ENCODE data around the gene STAC2.
"Not testable (repeated sequence)": the region's sequence is repeated elsewhere in the genome, so short reads cannot be mapped to it uniquely, and the experiment has no call there.

Gene STAC2
- 0.04 to 0.06 reads per million in 2 experiments for total RNA-seq

DNA sequence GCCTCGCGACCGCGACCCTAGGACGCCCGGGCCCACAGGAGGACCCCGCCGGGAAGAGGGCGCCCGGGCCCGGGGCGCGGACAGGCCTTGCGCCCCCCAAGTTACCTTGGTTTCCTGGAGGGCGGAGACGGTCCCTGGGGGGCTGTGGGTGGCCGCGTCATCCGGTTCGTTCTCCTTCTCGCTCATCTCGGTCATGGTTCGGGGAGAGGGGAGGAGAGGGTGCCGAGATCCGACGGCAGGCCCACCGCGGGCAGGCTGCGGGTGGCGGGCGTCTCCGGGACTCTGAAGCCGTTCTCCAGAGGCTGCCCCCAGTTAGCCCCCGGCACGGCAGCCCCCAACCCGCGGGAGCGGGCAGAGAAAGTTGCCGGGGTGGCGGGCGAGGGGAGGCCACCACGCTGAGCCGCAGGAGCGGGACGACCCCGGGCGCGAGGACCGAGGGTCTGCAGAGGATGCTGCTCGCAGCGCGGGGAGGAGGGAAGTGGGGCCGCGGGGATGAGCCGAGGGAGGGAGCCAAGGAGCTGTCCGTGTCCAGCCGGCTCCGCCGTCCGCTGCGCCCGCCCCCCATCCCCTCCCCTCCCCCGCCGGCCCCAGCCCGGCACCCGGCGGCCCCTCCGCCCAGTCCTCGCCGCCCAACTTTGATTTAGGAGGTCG, at the start of gene STAC2:
Gene STAC2 (minus strand): TSS at position 638 of the 651 bp plus-strand sequence. CDS start 443 bp downstream, at position 195.
- no peak for DNase-seq (ENCODE audit: low read depth)

GRCh38 chr17:39271546-39271945, 45.8 kb upstream of the STAC2 start:
- no peak for DNase-seq (ENCODE audit: low read depth)

GRCh38 chr17:39270923-39271322, 45.2 kb upstream of the STAC2 start:
- no peak for DNase-seq (ENCODE audit: low read depth)

GRCh38 chr17:39264119-39264518, 38.4 kb upstream of the STAC2 start:
- no peak for DNase-seq (ENCODE audit: low read depth)

DNA sequence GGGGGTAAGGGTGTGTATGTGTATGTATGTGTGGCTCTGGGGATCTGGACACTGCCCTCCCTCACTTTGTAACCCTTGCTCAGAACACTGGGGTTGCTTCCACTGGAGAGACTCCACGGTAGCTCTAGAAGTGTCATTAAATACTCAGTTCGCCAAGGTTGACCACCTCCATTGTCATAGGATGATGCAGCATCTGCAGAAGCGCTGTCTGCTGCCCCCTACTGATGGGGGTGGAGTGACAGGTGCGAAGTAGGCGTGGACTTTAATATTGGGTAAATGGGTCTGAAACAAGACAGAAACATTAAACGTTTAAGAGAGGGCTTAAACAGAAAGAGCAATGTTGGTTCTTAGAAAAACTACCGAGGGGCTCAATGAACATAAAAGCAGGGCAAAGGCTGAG, 35.5 kb upstream of the STAC2 start:
- no peak for DNase-seq (ENCODE audit: low read depth)

DNA sequence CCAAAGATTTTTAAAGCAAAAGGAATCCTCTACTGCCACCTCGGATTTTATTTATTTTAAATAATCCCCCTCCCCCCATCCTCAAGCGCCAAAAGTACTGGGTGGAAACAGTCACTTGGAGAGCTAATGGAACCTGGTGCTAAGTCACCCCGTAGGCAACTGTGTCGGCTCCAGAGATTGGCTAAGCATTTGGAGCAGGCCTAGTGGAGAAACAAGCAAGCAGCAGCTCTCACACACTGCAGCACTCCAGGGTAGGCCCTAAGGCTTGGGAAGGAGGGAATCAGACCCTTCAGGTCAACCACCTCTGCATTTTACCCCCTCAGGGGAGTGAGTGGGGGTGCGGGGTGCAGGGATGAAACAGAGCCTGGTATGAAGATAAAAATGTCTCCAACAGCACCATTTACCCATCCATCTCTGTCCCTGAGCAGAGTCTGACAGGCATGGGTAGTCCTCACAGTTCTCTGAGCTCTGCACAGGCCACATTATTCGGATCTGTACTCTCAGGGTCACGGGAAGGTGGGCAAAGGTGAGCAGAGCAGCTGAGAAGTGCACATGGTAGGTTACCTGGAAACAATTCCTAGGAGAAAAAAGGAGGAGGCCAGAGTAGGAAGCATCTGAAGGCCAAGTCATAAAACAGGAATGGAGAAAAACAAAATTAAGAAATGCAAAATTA, 27.2 kb upstream of the STAC2 start:
- DNase-seq (ENCODE audit: low read depth): no peak

GRCh38 chr17:39251997-39252396, 26.3 kb upstream of the STAC2 start:
- DNase-seq (ENCODE audit: low read depth): no peak

DNA sequence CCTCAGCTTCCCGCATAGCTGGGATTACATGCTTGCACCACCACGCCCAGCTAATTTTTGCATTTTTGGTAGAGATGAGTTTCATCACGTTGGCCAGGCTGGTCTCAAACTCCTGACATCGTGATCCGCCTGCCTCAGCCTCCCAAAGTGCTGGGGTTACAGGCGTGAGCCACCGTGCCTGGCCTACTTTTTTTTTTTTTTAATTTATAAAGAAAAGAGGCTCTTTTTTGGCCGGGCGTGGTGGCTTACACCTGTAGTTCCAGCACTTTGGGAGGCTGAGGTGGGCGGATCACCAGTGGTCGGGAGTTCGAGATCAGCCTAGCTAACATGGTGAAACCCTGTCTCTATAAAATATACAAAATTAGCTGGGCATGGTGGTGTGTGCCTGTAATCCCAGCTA, 24.3 kb upstream of the STAC2 start:
- not testable (repeated sequence) for DNase-seq (ENCODE audit: low read depth)

GRCh38 chr17:39246274-39246673, 20.5 kb upstream of the STAC2 start:
- DNase-seq (ENCODE audit: low read depth): no peak

- peak; percentile 76 for DNase-seq (ENCODE audit: low read depth)
These were observed 19.1 kb upstream of the STAC2 start for GRCh38 chr17:39244600-39245570.

DNA sequence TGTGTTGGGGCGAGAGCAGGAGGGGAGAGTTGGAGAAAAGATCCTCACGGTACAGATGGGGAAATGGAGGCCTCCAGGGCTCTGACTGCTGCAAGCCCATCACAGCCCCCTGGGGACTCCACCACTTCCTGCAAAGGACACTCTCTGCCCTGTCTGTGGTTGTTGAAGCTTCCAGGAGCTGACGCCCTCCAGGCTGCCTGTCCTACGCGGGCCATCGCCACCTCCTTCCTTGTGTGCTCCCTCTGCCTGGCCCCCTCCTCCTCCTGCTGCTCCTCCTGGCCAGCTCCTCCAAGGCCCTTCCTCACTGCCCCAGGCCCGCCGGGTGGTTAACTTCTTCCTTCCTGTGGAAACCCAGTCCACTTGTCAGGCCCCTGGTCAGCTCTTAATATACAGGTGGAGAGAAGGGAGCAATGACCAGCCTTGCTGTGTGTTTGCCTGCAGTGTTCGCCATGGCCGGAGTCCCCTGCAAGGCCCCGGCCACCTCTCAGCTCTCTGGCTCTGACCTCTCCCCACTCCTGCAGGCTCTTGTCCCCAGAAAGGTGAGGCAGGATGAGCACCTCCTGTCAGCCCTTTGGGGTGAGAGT, 18.4 kb upstream of the STAC2 start:
- DNase-seq (ENCODE audit: low read depth): no peak

DNA sequence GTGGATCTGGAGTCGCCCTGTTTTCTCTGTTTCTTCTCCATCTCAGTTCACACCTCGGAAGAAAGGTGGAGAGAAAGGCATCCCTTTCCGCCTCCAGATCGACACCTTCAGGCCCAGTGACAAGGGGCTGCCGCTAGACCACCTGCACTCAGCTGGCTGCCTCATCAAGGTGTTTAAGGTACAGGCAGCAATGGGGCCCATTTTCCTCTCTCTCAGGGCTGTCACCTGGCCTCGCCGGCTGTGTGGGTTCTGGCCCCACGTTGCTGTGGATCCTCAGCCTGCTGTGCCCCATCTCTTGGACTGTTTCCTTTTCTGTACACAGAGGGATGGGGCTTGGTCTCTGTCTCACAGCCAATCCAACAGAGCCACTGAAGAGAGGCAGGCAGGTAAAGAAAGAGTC, 17.4 kb upstream of the STAC2 start:
- DNase-seq (ENCODE audit: low read depth): no peak

- no peak for DNase-seq (ENCODE audit: low read depth)
These were observed 14.9 kb upstream of the STAC2 start for GRCh38 chr17:39240631-39241030.

- peak; percentile 57 for DNase-seq (ENCODE audit: low read depth)
These were observed 14.0 kb upstream of the STAC2 start for GRCh38 chr17:39239640-39240314.

DNA sequence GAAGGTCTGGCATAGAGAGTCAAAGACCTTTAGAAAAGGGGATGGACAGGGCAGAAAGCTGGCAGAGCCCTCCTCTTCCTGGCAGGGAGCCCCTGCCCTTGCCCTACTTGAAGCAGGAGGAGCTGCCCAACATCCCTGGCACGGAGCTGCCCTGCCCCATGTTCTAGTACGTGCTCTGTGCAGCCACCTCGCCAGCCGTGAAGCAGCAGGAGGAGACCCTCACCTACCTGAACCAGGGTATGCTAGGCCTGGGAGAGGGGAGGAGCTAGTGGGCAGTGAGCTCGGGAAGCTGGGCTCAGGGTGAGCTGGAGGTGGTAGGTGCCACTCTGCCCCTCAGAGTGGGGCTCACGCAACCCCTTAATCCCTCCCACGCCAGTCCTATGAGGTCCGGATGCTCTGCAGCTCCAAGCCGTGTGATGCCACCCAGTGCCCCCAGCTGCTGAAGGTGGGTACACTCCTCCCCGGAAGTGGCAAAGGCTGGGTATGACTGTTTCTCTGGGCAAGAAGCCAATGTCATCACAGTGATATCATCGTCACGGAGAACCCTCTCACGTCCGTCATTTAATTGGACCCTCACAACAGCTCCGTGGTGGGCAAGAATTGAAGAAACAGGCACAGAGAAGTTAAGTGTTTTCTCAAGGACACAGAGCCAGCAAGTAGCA, 12.7 kb upstream of the STAC2 start:
- DNase-seq (ENCODE audit: low read depth): peak; percentile 73

GRCh38 chr17:39237586-39237985, 11.8 kb upstream of the STAC2 start:
- DNase-seq (ENCODE audit: low read depth): no peak

GRCh38 chr17:39236981-39237441, 11.3 kb upstream of the STAC2 start:
- no peak for DNase-seq (ENCODE audit: low read depth)

DNA sequence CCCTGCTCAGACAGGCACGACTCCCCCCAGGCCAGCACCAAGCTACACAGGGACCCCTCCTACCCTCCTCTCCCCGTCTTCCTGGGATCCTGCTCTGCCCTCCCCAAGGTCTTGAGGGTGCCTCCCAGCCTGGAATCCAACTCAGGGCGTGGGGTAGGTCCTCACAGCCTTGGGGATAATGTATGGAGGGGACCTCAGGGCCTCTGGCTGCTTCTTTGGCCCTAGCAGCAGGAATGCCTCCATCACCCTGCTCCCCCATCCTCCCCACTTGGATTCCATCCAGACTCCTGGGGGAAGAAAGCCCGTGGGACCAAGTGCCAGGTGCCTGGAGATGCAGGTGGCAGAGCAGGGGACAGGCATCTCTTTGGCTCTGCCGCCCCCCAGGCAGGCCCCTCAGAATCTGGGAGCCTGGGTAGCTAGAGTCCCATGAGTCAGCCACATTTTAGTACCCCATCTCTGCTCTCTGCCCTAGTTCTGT, 10.7 kb upstream of the STAC2 start:
- no peak for DNase-seq (ENCODE audit: low read depth)

DNA sequence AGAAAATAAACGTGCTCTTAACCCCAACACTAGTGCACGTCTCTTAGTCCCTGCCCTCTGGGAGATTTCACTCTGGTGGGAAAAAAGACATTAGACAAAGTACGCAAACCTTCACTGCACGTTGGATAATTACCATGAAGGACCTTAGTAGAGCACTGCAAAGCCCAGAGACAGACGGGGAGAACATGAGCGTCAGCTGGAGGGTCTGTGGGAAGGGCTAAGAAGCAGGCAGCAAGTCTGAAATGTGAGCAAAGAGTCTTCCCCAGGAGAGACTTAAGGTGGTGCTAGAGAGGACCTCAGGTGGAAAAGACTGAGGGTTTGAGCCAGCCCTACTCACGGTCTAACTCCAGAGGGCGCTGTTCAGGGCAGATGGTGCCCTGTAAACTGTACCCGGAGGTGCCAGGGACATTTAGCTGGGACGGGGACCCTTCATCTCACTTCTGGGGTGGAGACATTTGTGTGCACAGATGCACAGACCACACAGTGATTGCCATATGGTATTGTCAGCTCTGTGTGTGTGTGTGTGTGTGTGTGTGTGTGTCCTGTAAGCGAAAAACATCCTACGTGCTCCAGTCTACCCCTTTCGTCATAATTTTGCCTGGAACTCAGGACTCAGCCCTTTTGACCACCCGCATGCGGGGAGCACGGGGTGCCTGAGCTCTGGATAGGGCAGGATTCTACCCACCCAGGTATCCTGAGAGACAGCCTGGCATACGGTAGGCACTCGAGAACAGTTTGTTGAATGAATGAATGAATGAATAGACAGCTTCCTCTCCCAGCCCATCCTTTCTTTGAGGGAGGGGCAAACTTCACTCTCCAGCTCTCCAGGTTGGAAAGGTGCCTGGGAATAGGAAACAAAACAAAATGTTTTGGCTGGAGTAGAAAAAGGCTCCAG, 10.1 kb upstream of the STAC2 start:
- DNase-seq (ENCODE audit: low read depth): no peak
